RWPE1 (cell line): ENCODE results near the gene PTBP1.

ENCODE experiments used
- CTCF ChIA-PET: fragments of 350-600 bp; sonication (Branson Sonifier 250); formaldehyde crosslinking; extraction: SDS; loops from one replicate; lab custom pipeline; 2021; lab: Yijun Ruan, JAX
- POLR2A ChIA-PET: fragments of 400-600 bp; formaldehyde crosslinking; extraction: SDS; loops from one replicate; lab custom pipeline; 2020; ENCODE audit warnings: antibody characterized with exemption; ENCODE audit not compliant: low non-redundant PET; lab: Yijun Ruan, JAX
- DNase-seq: peaks from one replicate; pipeline ENCODE4 v3.0.0; 2012; ENCODE audit warnings: low spot score
- H3K27ac ChIP-seq: fragments of 450-650 bp; 2 replicates; pipeline ENCODE4 v1.5.1; 2017
- TF ChIP-seq, protein P1 (sequence below): fragments of 450-650 bp; conservative IDR thresholded peaks from 2 replicates; pipeline ENCODE4 v1.5.1; 2017; ENCODE audit warnings: low read depth, mild to moderate bottlenecking

The PTBP1 gene

GRCh38 chr19:810077-810855 is 13.0 kb downstream of the PTBP1 start:
- H3K27ac ChIP-seq = peak overlapping the region; percentile 99
- DNase-seq = no peak
- TF ChIP-seq, protein P1, sequence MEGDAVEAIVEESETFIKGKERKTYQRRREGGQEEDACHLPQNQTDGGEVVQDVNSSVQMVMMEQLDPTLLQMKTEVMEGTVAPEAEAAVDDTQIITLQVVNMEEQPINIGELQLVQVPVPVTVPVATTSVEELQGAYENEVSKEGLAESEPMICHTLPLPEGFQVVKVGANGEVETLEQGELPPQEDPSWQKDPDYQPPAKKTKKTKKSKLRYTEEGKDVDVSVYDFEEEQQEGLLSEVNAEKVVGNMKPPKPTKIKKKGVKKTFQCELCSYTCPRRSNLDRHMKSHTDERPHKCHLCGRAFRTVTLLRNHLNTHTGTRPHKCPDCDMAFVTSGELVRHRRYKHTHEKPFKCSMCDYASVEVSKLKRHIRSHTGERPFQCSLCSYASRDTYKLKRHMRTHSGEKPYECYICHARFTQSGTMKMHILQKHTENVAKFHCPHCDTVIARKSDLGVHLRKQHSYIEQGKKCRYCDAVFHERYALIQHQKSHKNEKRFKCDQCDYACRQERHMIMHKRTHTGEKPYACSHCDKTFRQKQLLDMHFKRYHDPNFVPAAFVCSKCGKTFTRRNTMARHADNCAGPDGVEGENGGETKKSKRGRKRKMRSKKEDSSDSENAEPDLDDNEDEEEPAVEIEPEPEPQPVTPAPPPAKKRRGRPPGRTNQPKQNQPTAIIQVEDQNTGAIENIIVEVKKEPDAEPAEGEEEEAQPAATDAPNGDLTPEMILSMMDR = no peak
- ChIA-PET CTCF (interaction anchor here (1.0 kb wide), 1 partner anchor 10 kb away, joined by 3 read pairs; no protein-coding TSS in a partner anchor), POLR2A (interaction anchor here (0.7 kb wide), 1 partner anchor 125 kb away, joined by 4 read pairs; no protein-coding TSS in a partner anchor)

- CTCF ChIA-PET = no interaction called here
- POLR2A ChIA-PET = no interaction called here
- TF ChIP-seq, protein P1 = no peak
- DNase-seq = no peak
- H3K27ac ChIP-seq = peak overlapping the region; percentile 99
Measured at GRCh38 chr19:810883-811489, 13.7 kb downstream of the PTBP1 start.

DNA sequence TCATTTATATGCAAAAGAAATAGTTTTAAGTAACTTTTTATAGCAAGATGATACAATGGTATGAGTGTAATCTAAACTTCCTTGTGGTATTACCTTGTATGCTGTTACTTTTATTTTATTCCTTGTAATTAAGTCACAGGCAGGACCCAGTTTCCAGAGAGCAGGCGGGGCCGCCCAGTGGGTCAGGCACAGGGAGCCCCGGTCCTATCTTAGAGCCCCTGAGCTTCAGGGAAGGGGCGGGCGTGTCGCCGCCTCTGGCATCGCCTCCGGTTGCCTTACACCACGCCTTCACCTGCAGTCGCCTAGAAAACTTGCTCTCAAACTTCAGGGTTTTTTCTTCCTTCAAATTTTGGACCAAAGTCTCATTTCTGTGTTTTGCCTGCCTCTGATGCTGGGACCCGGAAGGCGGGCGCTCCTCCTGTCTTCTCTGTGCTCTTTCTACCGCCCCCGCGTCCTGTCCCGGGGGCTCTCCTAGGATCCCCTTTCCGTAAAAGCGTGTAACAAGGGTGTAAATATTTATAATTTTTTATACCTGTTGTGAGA is 14.3 kb downstream of the PTBP1 start:
- peak overlapping the region; percentile 99 for H3K27ac ChIP-seq
- TF ChIP-seq, protein P1 = no peak
- CTCF ChIA-PET = no interaction called here
- POLR2A ChIA-PET = no interaction called here
- DNase-seq = no peak

- CTCF ChIA-PET = no interaction called here
- DNase-seq = no peak
- H3K27ac ChIP-seq = peak overlapping the region; percentile 99
- POLR2A ChIA-PET = no interaction called here
- TF ChIP-seq, protein P1 = no peak
Measured at GRCh38 chr19:812049-812746, 14.9 kb downstream of the PTBP1 start.

DNA sequence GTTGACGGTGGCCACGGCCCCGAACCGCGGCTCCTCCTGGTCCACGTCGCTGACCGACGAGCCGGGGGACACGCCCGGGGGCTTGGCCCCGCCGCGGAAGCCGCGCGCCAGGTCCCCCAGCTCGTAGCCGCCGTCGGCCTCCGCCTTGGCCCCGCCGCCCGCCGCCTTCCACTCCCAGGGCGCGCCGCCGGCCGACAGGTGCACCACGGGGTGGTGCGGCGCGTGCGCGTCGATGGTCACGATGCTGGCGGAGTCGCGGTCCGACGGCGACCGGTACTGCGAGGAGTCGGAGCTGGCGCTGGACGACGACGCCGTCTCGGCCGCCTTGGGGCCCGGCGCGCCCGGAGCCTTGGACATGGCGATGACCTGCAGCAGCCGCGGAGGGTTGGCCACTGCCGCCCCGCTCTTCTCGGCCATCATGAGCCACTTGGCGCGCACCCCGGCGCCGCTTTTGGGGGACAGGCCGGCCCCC is 15.5 kb downstream of the PTBP1 start:
- TF ChIP-seq, protein P1 = no peak
- CTCF ChIA-PET = no interaction called here
- DNase-seq = no peak
- H3K27ac ChIP-seq = no peak overlapping the region
- POLR2A ChIA-PET = no interaction called here
